ENCODE measurements around the gene COMT.

The COMT gene

DNA sequence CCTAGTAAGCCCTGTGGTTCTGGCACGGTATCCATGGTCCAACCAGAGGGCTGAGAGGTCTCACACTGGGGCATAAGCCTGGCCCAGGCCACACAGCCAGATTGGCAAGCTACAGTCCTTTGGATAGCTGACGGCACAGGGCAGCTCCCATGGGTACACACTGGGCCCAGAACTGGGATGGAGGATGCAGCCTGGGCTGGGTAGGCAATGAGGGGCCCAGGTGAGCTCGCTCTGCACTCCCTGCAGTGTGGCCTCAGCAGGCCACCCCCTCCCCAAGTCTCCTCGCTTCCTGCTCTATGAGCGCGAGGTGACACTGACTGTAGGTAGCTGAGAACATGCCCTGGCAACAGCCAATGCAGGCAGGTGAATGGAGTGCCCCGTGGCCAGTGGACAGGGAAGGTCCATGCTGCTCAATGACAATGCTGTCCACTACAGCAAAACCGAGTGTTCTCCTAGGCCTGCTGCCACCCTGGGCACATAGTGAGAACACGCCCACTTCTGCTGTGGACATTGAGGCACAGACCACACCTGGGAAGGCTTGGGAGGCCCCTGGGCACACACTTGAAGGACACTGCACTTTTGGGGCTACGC, 71.3 kb downstream of the COMT start:
- DNase-seq (ENCODE audit: low read depth): no peak

GRCh38 chr22:20013382-20013871, 71.9 kb downstream of the COMT start:
- DNase-seq (ENCODE audit: low read depth): no peak

GRCh38 chr22:20014526-20015186, 73.1 kb downstream of the COMT start:
- no peak for DNase-seq (ENCODE audit: low read depth)

DNA sequence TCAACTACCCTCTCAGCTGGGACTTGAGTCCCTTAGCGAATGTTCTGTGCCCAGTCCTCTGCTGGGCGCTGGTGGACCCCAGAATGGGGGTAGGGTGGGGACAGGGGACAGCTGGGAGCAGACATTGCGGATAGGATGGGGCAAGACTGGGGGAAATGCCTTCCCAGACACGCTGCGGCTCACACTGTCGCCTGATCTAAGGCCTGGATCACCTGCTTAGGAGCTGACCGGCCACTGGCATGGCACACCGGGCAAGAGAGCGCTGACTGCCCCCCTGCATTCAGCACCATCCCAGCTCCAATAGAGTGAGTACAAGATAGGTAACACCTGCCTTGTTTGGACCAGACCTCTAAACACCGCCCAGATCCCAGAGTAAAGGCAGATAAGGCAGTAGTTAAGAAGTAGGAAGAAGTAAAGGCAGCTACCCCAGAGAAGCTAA, 73.6 kb downstream of the COMT start:
- no peak for DNase-seq (ENCODE audit: low read depth)

- DNase-seq (ENCODE audit: low read depth): no peak
Observed at GRCh38 chr22:20015971-20016733, 74.6 kb downstream of the COMT start.

GRCh38 chr22:20016734-20017621, 75.4 kb downstream of the COMT start, which contains the start of gene ARVCF:
Gene ARVCF, minus strand, starts transcription at chr22:20016823. Its CDS starts 26,029 bp downstream, at chr22:19990794.
- DNase-seq (ENCODE audit: low read depth): peak; percentile 88

- DNase-seq (ENCODE audit: low read depth): no peak
Observed at GRCh38 chr22:20017622-20017958, 76.0 kb downstream of the COMT start.

GRCh38 chr22:20018001-20018400, 76.4 kb downstream of the COMT start:
- no peak for DNase-seq (ENCODE audit: low read depth)

All from activated T-helper 1 cell treated with Interleukin-2 at 50 U/mL for 16 hours (primary cell).